NCI-H1105 (cell line): ENCODE data around the gene TPCN2.

ENCODE experiments used
- DNase-seq: peaks from one replicate; lab custom pipeline; 2025; lab: John Stamatoyannopoulos, UW

Gene TPCN2

GRCh38 chr11:69113226-69113625 lies 64.5 kb downstream of the TPCN2 start:
- DNase-seq = no peak

GRCh38 chr11:69113646-69114340 lies 65.1 kb downstream of the TPCN2 start:
- DNase-seq = no peak

- no peak for DNase-seq
Measured at GRCh38 chr11:69114362-69114761, 65.6 kb downstream of the TPCN2 start.

- DNase-seq = no peak
Measured at GRCh38 chr11:69114811-69115523, 66.2 kb downstream of the TPCN2 start.

GRCh38 chr11:69115586-69116560 lies 67.1 kb downstream of the TPCN2 start:
- DNase-seq = no peak

- DNase-seq = no peak
Measured at GRCh38 chr11:69116671-69117070, 67.9 kb downstream of the TPCN2 start.

GRCh38 chr11:69119190-69119589 lies 70.5 kb downstream of the TPCN2 start:
- DNase-seq = no peak

- no peak for DNase-seq
Measured at GRCh38 chr11:69120096-69120875, 71.6 kb downstream of the TPCN2 start.

- DNase-seq = no peak
Measured at GRCh38 chr11:69121021-69121420, 72.3 kb downstream of the TPCN2 start.

GRCh38 chr11:69121621-69122325 lies 73.0 kb downstream of the TPCN2 start:
- no peak for DNase-seq

- no peak for DNase-seq
Measured at GRCh38 chr11:69122326-69122629, 73.5 kb downstream of the TPCN2 start.

- no peak for DNase-seq
Measured at GRCh38 chr11:69122630-69123431, 74.1 kb downstream of the TPCN2 start.

GRCh38 chr11:69123593-69124545 lies 75.1 kb downstream of the TPCN2 start:
- no peak for DNase-seq

GRCh38 chr11:69125861-69126260 lies 77.1 kb downstream of the TPCN2 start:
- DNase-seq = no peak

- no peak for DNase-seq
Measured at GRCh38 chr11:69126286-69126685, 77.6 kb downstream of the TPCN2 start.

- no peak for DNase-seq
Measured at GRCh38 chr11:69127081-69127850, 78.5 kb downstream of the TPCN2 start.

GRCh38 chr11:69127884-69128283 lies 79.2 kb downstream of the TPCN2 start:
- DNase-seq = no peak

GRCh38 chr11:69129053-69129452 lies 80.3 kb downstream of the TPCN2 start:
- DNase-seq = no peak
